Natural killer cell (primary cell): ENCODE data around the gene RAPGEF4. TPM values are rescaled to one million over a fixed set of nuclear protein-coding genes. Genes with fewer than 3 reads are reported as not detected.

Experiments
- ATAC-seq, 3 donors: fragments of 150-1000 bp in 2 of 3; fragments of 200-7000 bp in 1 of 3; cut with Tn5 transposase; 1 replicate in 1 of 3; 2 replicates in 2 of 3; pipeline ENCODE4 v1.10.0; 2021; ENCODE audit warnings: mild to moderate bottlenecking in 2 of 3, moderate library complexity in 2 of 3
- DNase-seq, 2 donors: peaks; one replicate each; pipeline versions ENCODE4 v3.0.0 to v3.0.0-alpha.2; 2013 to 2021; ENCODE audit warnings: mixed read lengths in 1 of 2
- H3K27ac ChIP-seq: one replicate; pipeline ENCODE4 v1.5.1; 2013; ENCODE audit warnings: mild to moderate bottlenecking, low read length
- H3K27me3 ChIP-seq: one replicate; pipeline ENCODE4 v1.6.1; 2013; ENCODE audit warnings: low read length; ENCODE audit not compliant: control insufficient read depth, insufficient read depth
- H3K36me3 ChIP-seq: one replicate; pipeline ENCODE4 v1.6.1; 2013; ENCODE audit warnings: low read length; ENCODE audit not compliant: control insufficient read depth, insufficient read depth
- H3K4me1 ChIP-seq: one replicate; pipeline ENCODE4 v1.6.1; 2013; ENCODE audit warnings: low read length; ENCODE audit not compliant: control insufficient read depth, insufficient read depth
- H3K4me3 ChIP-seq: one replicate; pipeline ENCODE4 v1.5.1; 2013; ENCODE audit warnings: low read length
- H3K9me3 ChIP-seq: one replicate; pipeline ENCODE4 v1.6.1; 2013; ENCODE audit warnings: low read length; ENCODE audit not compliant: control insufficient read depth, insufficient read depth
- H3K27ac Mint-ChIP-seq, 2 donors: one replicate each; pipeline ENCODE4 v1.8.0; 2022; ENCODE audit warnings: mild to moderate bottlenecking in 2 of 2, mixed read lengths in 2 of 2, moderate library complexity in 1 of 2
- H3K27me3 Mint-ChIP-seq, 2 donors: one replicate each; pipeline ENCODE4 v1.8.0; 2022; ENCODE audit warnings: low read depth in 2 of 2, mixed read lengths in 2 of 2
- H3K36me3 Mint-ChIP-seq: one replicate; pipeline ENCODE4 v1.8.0; 2022; ENCODE audit warnings: mixed read lengths
- H3K4me1 Mint-ChIP-seq, 2 donors: one replicate each; pipeline ENCODE4 v1.8.0; 2022; ENCODE audit warnings: mixed read lengths in 2 of 2
- H3K4me3 Mint-ChIP-seq: one replicate; pipeline ENCODE4 v1.8.0; 2022; ENCODE audit warnings: mild to moderate bottlenecking, moderate library complexity, mixed read lengths
- H3K9me3 Mint-ChIP-seq, 2 donors: one replicate each; pipeline ENCODE4 v1.8.0; 2022; ENCODE audit warnings: mixed read lengths in 2 of 2
- CTCF ChIP-seq: fragments of 200-600 bp; IDR thresholded peaks from one replicate; pipeline ENCODE4 v1.8.0; 2022; ENCODE audit warnings: antibody characterized with exemption
- WGBS: methylation state at CpG from one replicate; pipeline ENCODE4 v1.1.7; 2013; ENCODE audit warnings: missing lambda C conversion rate; ENCODE audit not compliant: insufficient coverage; 5-methylcytosine and 5-hydroxymethylcytosine counted together
- intact Hi-C: fragments of 100-400 bp; cut with micrococcal nuclease; formaldehyde crosslinking; loops from one replicate; pipeline ENCODE4 v1.14.2; 2022
- total RNA-seq, 4 donors: library from RNA; stranded (reverse); fragments of 120-200 nt in 1 of 4; gene quantifications; one replicate each; pipeline versions ENCODE4 v1.2.3 to v1.2.4, GENCODE V29; 2013 to 2022

The RAPGEF4 gene
- total RNA-seq, 3 donors from 2014 or later (not counting 1 experiment from before 2014, with no cell fraction given) = 0.50 TPM; not detected in 2

GRCh38 chr2:172702451-172702850 is 33.2 kb upstream of the RAPGEF4 start:
- DNase-seq = no peak
- no peaks in the 10 kb centered on the region for H3K4me1 ChIP-seq
- Mint-ChIP-seq H3K4me1 (no peaks in the 10 kb centered on the region), H3K27me3 (peaks cover 9% of the 10 kb centered on the region in 2 donors), H3K9me3 (no peaks in the 10 kb centered on the region), H3K36me3 (no peaks in the 10 kb centered on the region), H3K27ac (no peak overlapping the region), H3K4me3 (no peak overlapping the region)
- ATAC-seq = no peak
- intact Hi-C loops = no loop called here
- H3K27ac ChIP-seq = no peak overlapping the region
- TF ChIP-seq CTCF = no peak
- WGBS = 88% methylated on average over 1 of the region's 1 CpG
- no peaks in the 10 kb centered on the region for H3K9me3 ChIP-seq
- no peaks in the 10 kb centered on the region for H3K27me3 ChIP-seq
- H3K36me3 ChIP-seq = no peaks in the 10 kb centered on the region
- no peak overlapping the region for H3K4me3 ChIP-seq

GRCh38 chr2:172704072-172704936 is 31.3 kb upstream of the RAPGEF4 start:
- DNase-seq = peak in 1 of 2 donors; percentile 27
- H3K4me1 Mint-ChIP-seq = no peaks in the 10 kb centered on the region
- H3K9me3 Mint-ChIP-seq = no peaks in the 10 kb centered on the region
- no peak for ATAC-seq
- Histone ChIP-seq H3K27me3 (no peaks in the 10 kb centered on the region), H3K4me3 (no peak overlapping the region), H3K27ac (no peak overlapping the region), H3K36me3 (no peaks in the 10 kb centered on the region), H3K4me1 (no peaks in the 10 kb centered on the region), H3K9me3 (no peaks in the 10 kb centered on the region)
- intact Hi-C loops = no loop called here
- H3K4me3 Mint-ChIP-seq = no peak overlapping the region
- TF ChIP-seq CTCF = no peak
- H3K27ac Mint-ChIP-seq = no peak overlapping the region
- H3K36me3 Mint-ChIP-seq = no peaks in the 10 kb centered on the region
- peaks cover 12 to 27% of the 10 kb centered on the region in 2 donors for H3K27me3 Mint-ChIP-seq
- WGBS = 67% methylated on average over 8 of the region's 11 CpGs

- no peaks in the 10 kb centered on the region for H3K36me3 ChIP-seq
- Mint-ChIP-seq H3K27me3 (peaks cover 15 to 35% of the 10 kb centered on the region in 2 donors), H3K36me3 (no peaks in the 10 kb centered on the region), H3K9me3 (no peaks in the 10 kb centered on the region), H3K4me3 (no peak overlapping the region), H3K4me1 (no peaks in the 10 kb centered on the region), H3K27ac (no peak overlapping the region)
- H3K9me3 ChIP-seq = no peaks in the 10 kb centered on the region
- ATAC-seq (no peak), DNase-seq (no peak)
- H3K4me1 ChIP-seq = no peaks in the 10 kb centered on the region
- no peak overlapping the region for H3K27ac ChIP-seq
- WGBS = 72% methylated on average over 2 of the region's 2 CpGs
- intact Hi-C loops = no loop called here
- TF ChIP-seq CTCF = no peak
- H3K27me3 ChIP-seq = peaks cover 2% of the 10 kb centered on the region
- H3K4me3 ChIP-seq = no peak overlapping the region
Measured at GRCh38 chr2:172705352-172705751, 30.3 kb upstream of the RAPGEF4 start.
